Measurements from ENCODE around the gene MPZL2. TPM values are rescaled to one million over a fixed set of nuclear protein-coding genes. Genes with fewer than 3 reads are reported as not detected.

MPZL2 gene
- total RNA-seq, 1 experiment from 2014 or later, result 0.26 TPM

- Histone ChIP-seq H2BK5ac (ENCODE audit: insufficient read length, low read length) (no peak overlapping the region), H4K91ac (ENCODE audit: insufficient read length, low read depth, low read length) (no peak overlapping the region), H3K79me2 (ENCODE audit: insufficient read depth, low read length) (no peaks in the 10 kb centered on the region), H4K8ac (replicated peaks; ENCODE audit: insufficient read length, low read depth, low read length) (no peak overlapping the region), H3K4me2 (ENCODE audit: insufficient read depth, insufficient read length, low read length) (no peak overlapping the region), H2BK20ac (ENCODE audit: low read depth, low read length, poor library complexity, severe bottlenecking) (no peak overlapping the region), H3T11ph (ENCODE audit: low read length) (no peak overlapping the region), H3K9ac (ENCODE audit: extremely low read depth, insufficient read length, low read length) (no peak overlapping the region), H3K18ac (ENCODE audit: insufficient read length, low read depth, low read length) (no peak overlapping the region), H3K23ac (ENCODE audit: insufficient read length, low read depth, low read length) (no peak overlapping the region), H3K4ac (ENCODE audit: low read depth, low read length) (no peak overlapping the region), H2BK120ac (ENCODE audit: low read depth, low read length, poor library complexity, severe bottlenecking) (no peak overlapping the region), H2BK15ac (ENCODE audit: low read depth, low read length) (no peak overlapping the region), H3K9me3 (ENCODE audit: control insufficient read depth, low read depth, low read length) (no peaks in the 10 kb centered on the region), H3K27me3 (ENCODE audit: insufficient read depth, low read length) (no peaks in the 10 kb centered on the region), H4K5ac (ENCODE audit: insufficient read length, low read depth, low read length) (no peak overlapping the region), H3K27ac (ENCODE audit: insufficient read length, low read depth, low read length) (no peak overlapping the region), H2BK12ac (ENCODE audit: insufficient read length, low read depth, low read length) (no peak overlapping the region), H2AFZ (ENCODE audit: low read length) (no peak overlapping the region), H2AK5ac (ENCODE audit: insufficient read length, low read length) (no peak overlapping the region), H3K14ac (ENCODE audit: insufficient read depth, low read length) (no peak overlapping the region), H3K79me1 (ENCODE audit: insufficient read depth, low read depth, low read length, poor library complexity, severe bottlenecking) (no peaks in the 10 kb centered on the region), H3K56ac (ENCODE audit: insufficient read length, low read depth, low read length) (no peak overlapping the region), H3K4me1 (ENCODE audit: insufficient read depth, low read length) (peaks cover 6% of the 10 kb centered on the region; the same call in 1 of the 2 replicates), H3K23me2 (ENCODE audit: insufficient read length, low read depth, low read length, poor library complexity, severe bottlenecking) (peaks cover 7% of the 10 kb centered on the region), H4K20me1 (ENCODE audit: control insufficient read depth, insufficient read depth, insufficient read length) (no peaks in the 10 kb centered on the region)
- DNase-seq, result no peak
- Mint-ChIP-seq H3K27me3 (ENCODE audit: low read depth) (peaks cover 29% of the 10 kb centered on the region), H3K9me3 (no peaks in the 10 kb centered on the region), H3K4me3 (no peak overlapping the region), H3K4me1 (peaks cover 19 to 24% of the 10 kb centered on the region in 2 experiments), H3K36me3 (ENCODE audit: insufficient read depth in 1 of 3, low read depth in 3 of 3) (no peaks in the 10 kb centered on the region), H3K27ac (no peak overlapping the region)
- TF ChIP-seq CTCF (conservative IDR thresholded peaks at IDR 0.05), result no peak
- no CpG with 5 or more reads among the region's 3 CpGs for WGBS (ENCODE audit: extremely low coverage, insufficient read length, low lambda C conversion rate)
Measured at GRCh38 chr11:118310781-118311485, 46.8 kb upstream of the MPZL2 start.

All from H9 (cell line).